ENCODE data around the gene PRRC2C. TPM values are rescaled to one million over a fixed set of nuclear protein-coding genes. Genes with fewer than 3 reads are reported as not detected.

Gene PRRC2C
- total RNA-seq, 2 experiments from 2014 or later = 357 to 387 TPM

- POLR2A ChIA-PET = interaction anchor here (0.9 kb wide), 1 partner anchor 96 kb away, joined by 3 read pairs; the partner anchor contains the start of gene PRRC2C
- intact Hi-C loops (cut with DNase I, micrococcal nuclease) = loop anchor here in 1 of 2 experiments (5.0 to 10.0 kb wide), 2 partner anchors 44 to 154 kb away; no protein-coding TSS in a partner anchor
- H3K4me3 Mint-ChIP-seq = no peak overlapping the region
Observed at GRCh38 chr1:171581226-171581625, 95.9 kb downstream of the PRRC2C start.

GRCh38 chr1:171581766-171582165 lies 96.4 kb downstream of the PRRC2C start:
- H3K36me3 ChIP-seq (ENCODE audit: insufficient read depth, low read length) = peaks cover 90% of the 10 kb centered on the region
- H3K9me3 ChIP-seq (ENCODE audit: control insufficient read depth in 1 of 2, insufficient read depth in 1 of 2, low read length in 2 of 2) = no peaks in the 10 kb centered on the region
- H3K4me1 ChIP-seq (ENCODE audit: insufficient read depth, low read length) = no peaks in the 10 kb centered on the region
- H3K27me3 ChIP-seq (ENCODE audit: control insufficient read depth in 1 of 2, insufficient read depth in 2 of 2, low read length in 2 of 2) = no peaks in the 10 kb centered on the region
- ChIA-PET CTCF (interaction anchor here (1.3 kb wide), 1 partner anchor 97 kb away, joined by 3 read pairs; the partner anchor contains the start of gene PRRC2C), POLR2A (interaction anchor here (0.9 kb wide), 1 partner anchor 97 kb away, joined by 3 read pairs; the partner anchor contains the start of gene PRRC2C)
- Mint-ChIP-seq H3K27ac (peak overlapping the region; percentile 11), H3K4me3 (no peak overlapping the region), H3K9me3 (no peaks in the 10 kb centered on the region), H3K27me3 (no peaks in the 10 kb centered on the region), H3K36me3 (ENCODE audit: low read depth) (peaks cover 94% of the 10 kb centered on the region), H3K4me1 (ENCODE audit: low read depth) (peaks cover 9% of the 10 kb centered on the region)
- ATAC-seq (ENCODE audit: poor library complexity) (no peak), DNase-seq (no peak)
- intact Hi-C loops (cut with DNase I, micrococcal nuclease) = loop anchor here in 1 of 2 experiments (5.0 to 10.0 kb wide), 2 partner anchors 44 to 153 kb away; no protein-coding TSS in a partner anchor
- TF ChIP-seq CTCF (IDR thresholded peaks at IDR 0.05) = no peak
- no peak overlapping the region for H3K4me3 ChIP-seq (ENCODE audit: low read length)
- no peak overlapping the region for H3K27ac ChIP-seq (ENCODE audit: low read depth in 1 of 2, low read length in 2 of 2)

More at GRCh38 chr1:171581226-171581625, 95.9 kb downstream of the PRRC2C start:
- H3K9me3 ChIP-seq (ENCODE audit: control insufficient read depth in 1 of 2, insufficient read depth in 1 of 2, low read length in 2 of 2) = no peaks in the 10 kb centered on the region
- no peak for ATAC-seq (ENCODE audit: poor library complexity)
- DNase-seq = no peak
- no peak overlapping the region for H3K4me3 ChIP-seq (ENCODE audit: low read length)
- Mint-ChIP-seq H3K9me3 (no peaks in the 10 kb centered on the region), H3K27ac (peak overlapping the region; percentile 11), H3K4me1 (ENCODE audit: low read depth) (peaks cover 9% of the 10 kb centered on the region), H3K27me3 (no peaks in the 10 kb centered on the region), H3K36me3 (ENCODE audit: low read depth) (peaks cover 94% of the 10 kb centered on the region)
- TF ChIP-seq CTCF (IDR thresholded peaks at IDR 0.05) = no peak
- no peaks in the 10 kb centered on the region for H3K27me3 ChIP-seq (ENCODE audit: control insufficient read depth in 1 of 2, insufficient read depth in 2 of 2, low read length in 2 of 2)
- CTCF ChIA-PET = interaction anchor here (1.3 to 1.8 kb wide), 2 partner anchors 16 to 96 kb away, joined by 3 to 4 read pairs; partner anchors contain the start of gene PRRC2C
- H3K36me3 ChIP-seq (ENCODE audit: insufficient read depth, low read length) = peaks cover 94% of the 10 kb centered on the region
- no peaks in the 10 kb centered on the region for H3K4me1 ChIP-seq (ENCODE audit: insufficient read depth, low read length)
- H3K27ac ChIP-seq (ENCODE audit: low read depth in 1 of 2, low read length in 2 of 2) = no peak overlapping the region

GRCh38 chr1:171582589-171582988 lies 97.3 kb downstream of the PRRC2C start:
- Histone ChIP-seq H3K27ac (ENCODE audit: low read depth in 1 of 2, low read length in 2 of 2) (no peak overlapping the region), H3K4me1 (ENCODE audit: insufficient read depth, low read length) (no peaks in the 10 kb centered on the region), H3K36me3 (ENCODE audit: insufficient read depth, low read length) (peaks cover 90% of the 10 kb centered on the region), H3K4me3 (ENCODE audit: low read length) (no peak overlapping the region), H3K9me3 (ENCODE audit: control insufficient read depth in 1 of 2, insufficient read depth in 1 of 2, low read length in 2 of 2) (no peaks in the 10 kb centered on the region), H3K27me3 (ENCODE audit: control insufficient read depth in 1 of 2, insufficient read depth in 2 of 2, low read length in 2 of 2) (no peaks in the 10 kb centered on the region)
- peaks cover 9% of the 10 kb centered on the region for H3K4me1 Mint-ChIP-seq (ENCODE audit: low read depth)
- H3K27me3 Mint-ChIP-seq = no peaks in the 10 kb centered on the region
- H3K36me3 Mint-ChIP-seq (ENCODE audit: low read depth) = peaks cover 94% of the 10 kb centered on the region
- H3K27ac Mint-ChIP-seq = no peak overlapping the region
- POLR2A ChIA-PET = interaction anchor here (0.6 kb wide), 1 partner anchor 157 kb away, joined by 3 read pairs; no protein-coding TSS in a partner anchor
- ATAC-seq (ENCODE audit: poor library complexity) (no peak), DNase-seq (no peak)
- H3K4me3 Mint-ChIP-seq = no peak overlapping the region
- no peaks in the 10 kb centered on the region for H3K9me3 Mint-ChIP-seq
- TF ChIP-seq CTCF (IDR thresholded peaks at IDR 0.05) = no peak
- CTCF ChIA-PET = interaction anchor here (0.6 to 1.2 kb wide), 2 partner anchors 16 to 921 kb away, joined by 3 read pairs; no protein-coding TSS in a partner anchor
- intact Hi-C loops (cut with DNase I, micrococcal nuclease) = loop anchor here in 1 of 2 experiments (5.0 to 10.0 kb wide), 2 partner anchors 45 to 152 kb away; no protein-coding TSS in a partner anchor

Data from CD4-positive, alpha-beta T cell (primary cell).